ENCODE results near the gene NGEF. TPM values are rescaled to one million over a fixed set of nuclear protein-coding genes. Genes with fewer than 3 reads are reported as not detected.

Gene NGEF
- total RNA-seq, 2 experiments from 2014 or later: 0.63 TPM; not detected in 1

- DNase-seq (no peak), ATAC-seq (no peak)
- Mint-ChIP-seq H3K27ac (no peak overlapping the region), H3K9me3 (no peaks in the 10 kb centered on the region), H3K36me3 (ENCODE audit: low read depth) (no peaks in the 10 kb centered on the region), H3K4me3 (no peak overlapping the region), H3K27me3 (peaks cover 17% of the 10 kb centered on the region), H3K4me1 (ENCODE audit: low read depth) (peaks cover 4% of the 10 kb centered on the region)
- TF ChIP-seq CTCF (IDR thresholded peaks at IDR 0.05): no peak
- POLR2A ChIA-PET: no interaction called here
- CTCF ChIA-PET: interaction anchor here (0.8 kb wide), 1 partner anchor 174 kb away, joined by 3 read pairs; no protein-coding TSS in a partner anchor
- intact Hi-C loops (cut with micrococcal nuclease): loop anchor here (10.0 kb wide), 1 partner anchor 376 kb away; the partner anchor contains the start of gene ATG16L1
Observed at GRCh38 chr2:232878855-232879617, 134.0 kb downstream of the NGEF start.

- POLR2A ChIA-PET: no interaction called here
- Mint-ChIP-seq H3K27ac (no peak overlapping the region), H3K4me3 (peak overlapping the region; percentile 21), H3K4me1 (ENCODE audit: low read depth) (peaks cover 4% of the 10 kb centered on the region), H3K27me3 (peaks cover 17% of the 10 kb centered on the region), H3K36me3 (ENCODE audit: low read depth) (no peaks in the 10 kb centered on the region), H3K9me3 (no peaks in the 10 kb centered on the region)
- TF ChIP-seq CTCF (IDR thresholded peaks at IDR 0.05): no peak
- intact Hi-C loops (cut with micrococcal nuclease): loop anchor here (10.0 kb wide), 1 partner anchor 377 kb away; the partner anchor contains the start of gene ATG16L1
- ATAC-seq (no peak), DNase-seq (no peak)
- CTCF ChIA-PET: no interaction called here
Observed at GRCh38 chr2:232877940-232878511, 135.0 kb downstream of the NGEF start.

GRCh38 chr2:232876978-232877441 lies 136.0 kb downstream of the NGEF start:
- POLR2A ChIA-PET: no interaction called here
- intact Hi-C loops (cut with micrococcal nuclease): loop anchor here (10.0 kb wide), 1 partner anchor 378 kb away; the partner anchor contains the start of gene ATG16L1
- H3K27ac Mint-ChIP-seq: no peak overlapping the region
- H3K27me3 Mint-ChIP-seq: peaks cover 17% of the 10 kb centered on the region
- peaks cover 4% of the 10 kb centered on the region for H3K4me1 Mint-ChIP-seq (ENCODE audit: low read depth)
- peak overlapping the region; percentile 12 for H3K4me3 Mint-ChIP-seq
- no peak for TF ChIP-seq CTCF (IDR thresholded peaks at IDR 0.05)
- no peak for DNase-seq
- ATAC-seq: no peak
- CTCF ChIA-PET: no interaction called here
- no peaks in the 10 kb centered on the region for H3K36me3 Mint-ChIP-seq (ENCODE audit: low read depth)
- no peaks in the 10 kb centered on the region for H3K9me3 Mint-ChIP-seq

GRCh38 chr2:232876161-232876977 lies 136.7 kb downstream of the NGEF start:
- Mint-ChIP-seq H3K36me3 (ENCODE audit: low read depth) (no peaks in the 10 kb centered on the region), H3K27ac (no peak overlapping the region), H3K27me3 (peaks cover 17% of the 10 kb centered on the region), H3K4me1 (ENCODE audit: low read depth) (peaks cover 4% of the 10 kb centered on the region), H3K9me3 (no peaks in the 10 kb centered on the region), H3K4me3 (peak overlapping the region; percentile 61)
- intact Hi-C loops (cut with micrococcal nuclease): loop anchor here (10.0 kb wide), 1 partner anchor 378 kb away; the partner anchor contains the start of gene ATG16L1
- DNase-seq (peak; percentile 50), ATAC-seq (peak; percentile 68)
- peak; percentile 42 for TF ChIP-seq CTCF (IDR thresholded peaks at IDR 0.05)
- CTCF ChIA-PET: interaction anchor here (1.0 kb wide), 1 partner anchor 178 kb away, joined by 5 read pairs; no protein-coding TSS in a partner anchor
- POLR2A ChIA-PET: no interaction called here
